IMR-90 (cell line): Measurements from ENCODE around the gene ABHD3. TPM values are rescaled to one million over a fixed set of nuclear protein-coding genes. Genes with fewer than 3 reads are reported as not detected.

Experiments
- ATAC-seq: fragments of 200-7000 bp; cut with Tn5 transposase; 2 replicates; pipeline ENCODE4 v1.9.1; 2020; ENCODE audit warnings: low read depth, mild to moderate bottlenecking, moderate library complexity
- BruUV-seq: library from RNA; stranded (reverse); fragments of 400-500 nt; replicated peaks from 2 replicates; lab custom pipeline; 2021; lab: Mats Ljungman, UMichigan
- CTCF ChIA-PET: fragments of 300-600 bp; formaldehyde crosslinking; extraction: SDS; loops from one replicate; lab custom pipeline; 2021; ENCODE audit warnings: antibody characterized with exemption; lab: Yijun Ruan, JAX
- POLR2A ChIA-PET: fragments of 300-600 bp; sonication (Branson Sonifier 250); formaldehyde crosslinking; loops from one replicate; lab custom pipeline; 2022; ENCODE audit warnings: antibody characterized with exemption; ENCODE audit not compliant: unreplicated experiment; lab: Charles Lee
- DNase-seq: peaks from one replicate; pipeline ENCODE4 v3.0.0; 2013
- H2AFZ ChIP-seq: replicated peaks from 2 replicates; pipeline ENCODE3; 2013; ENCODE audit warnings: low read length, mild to moderate bottlenecking; ENCODE audit not compliant: poor library complexity
- H2AK5ac ChIP-seq: 2 replicates; pipeline ENCODE4 v1.6.1; 2013; ENCODE audit warnings: low read depth, low read length, inconsistent platforms
- H2AK9ac ChIP-seq: replicated peaks from 2 replicates; pipeline ENCODE3; 2013; ENCODE audit warnings: mild to moderate bottlenecking, low read depth, low read length, moderate library complexity; ENCODE audit not compliant: poor library complexity
- H2BK120ac ChIP-seq: 2 replicates; pipeline ENCODE4 v1.6.1; 2013; ENCODE audit warnings: low read depth, low read length, inconsistent platforms
- H2BK15ac ChIP-seq: 3 replicates; pipeline ENCODE4 v1.6.1; 2013; ENCODE audit warnings: low read depth, low read length, inconsistent platforms
- H2BK20ac ChIP-seq: 2 replicates; pipeline ENCODE4 v1.6.1; 2013; ENCODE audit warnings: low read depth, mild to moderate bottlenecking, inconsistent platforms, low read length, moderate library complexity
- H2BK5ac ChIP-seq: 2 replicates; pipeline ENCODE4 v1.6.1; 2013; ENCODE audit warnings: mild to moderate bottlenecking, low read depth, low read length, inconsistent platforms; ENCODE audit not compliant: poor library complexity, severe bottlenecking
- H3K14ac ChIP-seq: replicated peaks from 2 replicates; pipeline ENCODE4 v1.6.1; 2013; ENCODE audit warnings: low read depth, low read length, inconsistent platforms
- H3K18ac ChIP-seq: 2 replicates; pipeline ENCODE4 v1.6.1; 2013; ENCODE audit warnings: low read depth, low read length, control low read depth
- H3K23ac ChIP-seq: 2 replicates; pipeline ENCODE4 v1.6.1; 2013; ENCODE audit warnings: low read depth, low read length, inconsistent platforms
- H3K27ac ChIP-seq: 2 replicates; pipeline ENCODE4 v1.5.1; 2013; ENCODE audit warnings: mild to moderate bottlenecking, control low read depth, low read length; ENCODE audit not compliant: insufficient read depth
- H3K27me3 ChIP-seq: 2 replicates; pipeline ENCODE4 v1.6.1; 2013; ENCODE audit warnings: low read length; ENCODE audit not compliant: control insufficient read depth, insufficient read depth
- H3K36me3 ChIP-seq: 2 replicates; pipeline ENCODE4 v1.6.1; 2013; ENCODE audit warnings: low read length, mixed read lengths; ENCODE audit not compliant: control insufficient read depth, insufficient read depth
- H3K4ac ChIP-seq: 2 replicates; pipeline ENCODE4 v1.6.1; 2013; ENCODE audit warnings: low read depth, low read length, inconsistent platforms
- H3K4me1 ChIP-seq: 2 replicates; pipeline ENCODE4 v1.6.1; 2013; ENCODE audit warnings: low read length, mixed read lengths; ENCODE audit not compliant: control insufficient read depth, insufficient read depth
- H3K4me2 ChIP-seq: 2 replicates; pipeline ENCODE4 v1.6.1; 2013; ENCODE audit warnings: low read depth, mild to moderate bottlenecking, control low read depth, low read length, moderate library complexity
- H3K4me3 ChIP-seq: 2 replicates; pipeline ENCODE4 v1.5.1; 2013; ENCODE audit warnings: low read depth, mild to moderate bottlenecking, control low read depth, low read length, moderate library complexity; ENCODE audit not compliant: insufficient read depth
- H3K56ac ChIP-seq: 2 replicates; pipeline ENCODE4 v1.6.1; 2013; ENCODE audit warnings: low read length, inconsistent platforms; ENCODE audit not compliant: insufficient read depth; ENCODE audit errors: extremely low read depth
- H3K79me1 ChIP-seq, 2 experiments: 2 replicates each; pipeline ENCODE4 v1.6.1; 2013; ENCODE audit warnings: low read length in 2 of 2, inconsistent platforms in 1 of 2, low read depth in 1 of 2
- H3K9ac ChIP-seq: 2 replicates; pipeline ENCODE4 v1.6.1; 2013; ENCODE audit warnings: low read depth, low read length, control low read depth
- H3K9me1 ChIP-seq: 2 replicates; pipeline ENCODE4 v1.6.1; 2013; ENCODE audit warnings: low read length, inconsistent platforms; ENCODE audit not compliant: insufficient read depth
- H3K9me3 ChIP-seq: 2 replicates; pipeline ENCODE4 v1.6.1; 2013; ENCODE audit warnings: low read length; ENCODE audit not compliant: control insufficient read depth, insufficient read depth
- H4K20me1 ChIP-seq: 2 replicates; pipeline ENCODE4 v1.6.1; 2013; ENCODE audit warnings: low read length, inconsistent platforms; ENCODE audit not compliant: insufficient read depth
- H4K5ac ChIP-seq: 2 replicates; pipeline ENCODE4 v1.6.1; 2013; ENCODE audit warnings: mild to moderate bottlenecking, low read depth, low read length, control low read depth
- H4K8ac ChIP-seq, 2 experiments: 2 replicates each; pipeline ENCODE4 v1.6.1; 2013; ENCODE audit warnings: low read depth in 2 of 2, low read length in 2 of 2, control low read depth in 1 of 2, inconsistent platforms in 1 of 2
- H4K91ac ChIP-seq: 2 replicates; pipeline ENCODE4 v1.6.1; 2013; ENCODE audit warnings: low read depth, low read length, inconsistent platforms; ENCODE audit not compliant: insufficient read depth
- BHLHE40 ChIP-seq: fragments of 150-350 bp; IDR thresholded peaks from 2 replicates; pipeline ENCODE4 v1.6.1; 2016; ENCODE audit warnings: mild to moderate bottlenecking, low read depth, low read length
- FOS ChIP-seq: fragments of 150-350 bp; IDR thresholded peaks from 2 replicates; pipeline ENCODE4 v1.6.1; 2016; ENCODE audit warnings: low read depth, low read length
- RFX5 ChIP-seq: IDR thresholded peaks from 2 replicates; pipeline ENCODE4 v1.8.0; 2012; ENCODE audit warnings: low read depth, mild to moderate bottlenecking, low read length, moderate library complexity
- WGBS, 2 experiments: methylation state at CpG; one replicate each; pipeline versions ENCODE4 v1.1.5 to v1.1.7; 2013; ENCODE audit warnings: missing lambda C conversion rate in 2 of 2; ENCODE audit not compliant: insufficient read length in 1 of 2; ENCODE audit errors: extremely low coverage in 2 of 2; 5-methylcytosine and 5-hydroxymethylcytosine counted together
- dilution Hi-C: fragments of 300-500 bp; cut with HindIII; formaldehyde crosslinking; loops from one replicate; pipeline ENCODE4 v1.14.3; 2018; ENCODE audit warnings: low sequenced_read_pairs; ENCODE audit not compliant: unreplicated experiment
- in situ Hi-C: fragments of 300-500 bp; cut with MboI; formaldehyde crosslinking; loops from 3 replicates; pipeline ENCODE4 v1.14.3; 2019; ENCODE audit warnings: low sequenced_read_pairs, inconsistent platforms, mixed read lengths
- intact Hi-C: fragments of 100-400 bp; cut with micrococcal nuclease; formaldehyde crosslinking; loops from 2 replicates; pipeline ENCODE4 v1.10.0; 2022
- polyA plus RNA-seq, 3 experiments: library from polyadenylated mRNA; depleted of rRNA; stranded (reverse); fragments of >200 nt; gene quantifications; 2 replicates each; pipeline ENCODE4 v1.2.3, GENCODE V29; 2012; ENCODE audit warnings: low replicate concordance in 1 of 3
- total RNA-seq: library from RNA; depleted of rRNA; stranded (reverse); fragments of >200 nt; gene quantifications from 2 replicates; pipeline ENCODE4 v1.2.3, GENCODE V29; 2012
- TF ChIP-seq, protein P1 (sequence below): fragments of 150-350 bp; IDR thresholded peaks from 2 replicates; pipeline ENCODE4 v1.6.1; 2016; ENCODE audit warnings: low read depth, mild to moderate bottlenecking, low read length, moderate library complexity, borderline replicate concordance
- TF ChIP-seq, protein P2 (sequence below): fragments of 150-350 bp; IDR thresholded peaks from 2 replicates; pipeline ENCODE4 v1.6.1; 2017; ENCODE audit warnings: mild to moderate bottlenecking, antibody characterized with exemption, low read length, low read depth

The ABHD3 gene
- total and polyA plus RNA-seq, 2 of the 4 experiments (the other 2 are of a cell fraction) = 4.5 to 5.5 TPM

DNA sequence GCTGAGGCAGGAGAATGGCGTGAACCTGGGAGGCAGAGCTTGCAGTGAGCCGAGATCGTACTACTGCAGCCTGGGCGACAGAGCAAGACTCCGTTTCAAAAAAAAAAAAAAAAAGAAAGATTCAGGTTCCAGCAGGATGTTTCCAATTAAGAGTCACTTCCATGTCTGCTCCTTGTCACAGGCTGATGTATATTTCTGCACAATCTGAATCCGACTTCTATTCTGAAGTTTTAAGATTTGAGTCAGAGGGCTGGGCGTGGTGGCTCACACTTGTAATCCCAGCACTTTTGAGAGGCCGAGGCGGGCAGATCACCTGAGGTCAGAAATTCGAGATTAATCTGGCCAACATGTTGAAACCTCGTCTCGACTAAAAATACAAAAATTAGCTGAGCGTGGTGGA is 67.8 kb downstream of the ABHD3 start:
- no peaks in the 10 kb centered on the region for H3K9me3 ChIP-seq
- no peak overlapping the region for H4K5ac ChIP-seq
- H3K27me3 ChIP-seq = no peaks in the 10 kb centered on the region
- peaks cover 4% of the 10 kb centered on the region for H3K36me3 ChIP-seq
- ATAC-seq (no peak), DNase-seq (no peak)
- no peaks in the 10 kb centered on the region for H3K4me1 ChIP-seq
- ChIA-PET POLR2A (no interaction called here), CTCF (no interaction called here)
- no peak overlapping the region for H3K4me3 ChIP-seq
- 87% methylated on average over 4 of the region's 13 CpGs; no CpG with 5 or more reads in 1 of the 2 experiments for WGBS, 2 experiments
- no peak overlapping the region for H2BK120ac ChIP-seq
- H3K27ac ChIP-seq = no peak overlapping the region
- H4K8ac ChIP-seq = no peak overlapping the region
- no peak overlapping the region for H2BK5ac ChIP-seq
- H3K9ac ChIP-seq = no peak overlapping the region
- no peak overlapping the region for H2AFZ ChIP-seq
- no peak overlapping the region for H3K23ac ChIP-seq
- TF ChIP-seq FOS (no peak), BHLHE40 (no peak), RFX5 (no peak)
- TF ChIP-seq, protein P1, sequence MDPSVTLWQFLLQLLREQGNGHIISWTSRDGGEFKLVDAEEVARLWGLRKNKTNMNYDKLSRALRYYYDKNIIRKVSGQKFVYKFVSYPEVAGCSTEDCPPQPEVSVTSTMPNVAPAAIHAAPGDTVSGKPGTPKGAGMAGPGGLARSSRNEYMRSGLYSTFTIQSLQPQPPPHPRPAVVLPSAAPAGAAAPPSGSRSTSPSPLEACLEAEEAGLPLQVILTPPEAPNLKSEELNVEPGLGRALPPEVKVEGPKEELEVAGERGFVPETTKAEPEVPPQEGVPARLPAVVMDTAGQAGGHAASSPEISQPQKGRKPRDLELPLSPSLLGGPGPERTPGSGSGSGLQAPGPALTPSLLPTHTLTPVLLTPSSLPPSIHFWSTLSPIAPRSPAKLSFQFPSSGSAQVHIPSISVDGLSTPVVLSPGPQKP = no peak
- TF ChIP-seq, protein P2, sequence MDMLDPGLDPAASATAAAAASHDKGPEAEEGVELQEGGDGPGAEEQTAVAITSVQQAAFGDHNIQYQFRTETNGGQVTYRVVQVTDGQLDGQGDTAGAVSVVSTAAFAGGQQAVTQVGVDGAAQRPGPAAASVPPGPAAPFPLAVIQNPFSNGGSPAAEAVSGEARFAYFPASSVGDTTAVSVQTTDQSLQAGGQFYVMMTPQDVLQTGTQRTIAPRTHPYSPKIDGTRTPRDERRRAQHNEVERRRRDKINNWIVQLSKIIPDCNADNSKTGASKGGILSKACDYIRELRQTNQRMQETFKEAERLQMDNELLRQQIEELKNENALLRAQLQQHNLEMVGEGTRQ = no peak
- no peak overlapping the region for H2BK15ac ChIP-seq
- no peak overlapping the region for H2AK9ac ChIP-seq
- no TSS peak for BruUV-seq
- no peak overlapping the region for H3K14ac ChIP-seq
- no peaks in the 10 kb centered on the region for H4K20me1 ChIP-seq
- in situ Hi-C loops = no loop called here
- intact Hi-C loops = no loop called here
- no peak overlapping the region for H2AK5ac ChIP-seq
- no peak overlapping the region for H3K56ac ChIP-seq
- H2BK20ac ChIP-seq = no peak overlapping the region
- H3K79me1 ChIP-seq = peaks cover 0 to 4% of the 10 kb centered on the region in 2 experiments; a peak in 1 of 4 replicates
- H3K9me1 ChIP-seq = no peaks in the 10 kb centered on the region
- H3K18ac ChIP-seq = no peak overlapping the region
- H3K4ac ChIP-seq = no peak overlapping the region
- H3K4me2 ChIP-seq = no peak overlapping the region
- H4K91ac ChIP-seq = no peak overlapping the region
- dilution Hi-C loops = no loop called here
